Stimulated activated CD8-positive, alpha-beta memory T cell treated with anti-CD3 and anti-CD28 coated beads, Interleukin-15, amount 100 ng/mL, for 1 hour (primary cell): ENCODE data around the gene TLK2.

Experiments
- DNase-seq: peaks from one replicate; pipeline ENCODE4 v3.0.0-alpha.2; 2020; ENCODE audit warnings: low read depth

TLK2 gene

DNA sequence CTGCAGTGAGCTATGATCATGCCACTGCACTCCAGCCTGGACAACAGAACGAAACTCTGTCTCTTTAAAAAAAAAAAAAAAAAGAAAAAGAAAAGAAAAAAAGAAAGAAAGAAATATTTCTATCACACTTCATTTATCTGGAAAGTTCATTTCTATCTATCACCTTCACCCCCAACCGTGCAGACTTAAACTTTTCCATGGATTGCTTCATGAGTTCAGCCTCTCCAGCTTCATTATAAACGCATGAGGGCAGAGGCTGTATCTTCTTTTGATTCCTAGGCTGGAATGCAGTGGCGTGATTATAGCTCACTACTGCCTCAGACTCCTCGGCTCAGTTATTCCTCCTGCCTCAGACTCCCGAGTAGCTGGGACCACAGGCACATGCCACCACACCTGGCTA is 177.0 kb downstream of the TLK2 start:
- DNase-seq: no peak

DNA sequence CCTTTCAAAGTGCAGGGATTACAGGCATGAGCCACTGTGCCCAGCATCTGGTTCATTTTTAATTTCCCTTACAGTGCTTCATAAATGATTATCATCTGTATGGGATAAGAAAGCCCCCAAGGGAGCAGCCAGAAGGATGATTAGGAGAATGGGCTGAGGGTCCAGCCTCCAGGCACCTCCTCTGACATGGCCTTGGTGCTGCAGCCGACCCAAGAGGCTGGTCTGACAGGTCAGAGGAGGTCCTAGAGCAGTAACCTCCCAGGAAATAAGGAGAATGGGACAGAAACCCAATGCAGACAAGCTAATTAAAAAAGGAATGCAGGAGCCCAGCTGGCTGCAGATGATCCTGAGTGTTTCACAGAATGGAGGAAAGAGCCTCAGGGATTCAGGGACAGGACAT is 177.8 kb downstream of the TLK2 start:
- no peak for DNase-seq

DNA sequence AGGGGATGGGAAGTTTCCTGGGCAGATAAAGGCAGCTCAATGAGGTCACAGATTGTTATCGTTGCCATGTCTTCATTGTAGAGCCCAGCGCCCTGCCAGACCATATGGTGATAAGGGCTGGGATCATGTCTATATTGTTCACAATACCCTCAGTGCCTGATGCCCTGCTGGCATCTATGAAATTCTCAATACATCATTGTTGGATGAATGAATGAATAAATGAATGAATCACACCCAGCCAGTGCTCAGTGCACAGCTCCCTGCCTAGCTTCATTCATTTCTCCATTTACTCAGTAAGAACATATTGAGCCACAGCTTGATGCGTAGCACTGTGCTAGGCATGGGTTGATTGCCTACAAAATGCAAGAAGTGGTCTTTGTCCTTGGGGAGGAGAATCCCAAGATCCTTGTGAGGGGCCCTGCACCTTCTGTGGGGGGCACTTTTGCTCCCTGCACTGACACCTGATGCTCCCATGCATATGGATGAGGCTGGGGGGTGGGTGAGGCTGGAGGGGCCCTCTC is 178.6 kb downstream of the TLK2 start:
- DNase-seq: no peak

DNA sequence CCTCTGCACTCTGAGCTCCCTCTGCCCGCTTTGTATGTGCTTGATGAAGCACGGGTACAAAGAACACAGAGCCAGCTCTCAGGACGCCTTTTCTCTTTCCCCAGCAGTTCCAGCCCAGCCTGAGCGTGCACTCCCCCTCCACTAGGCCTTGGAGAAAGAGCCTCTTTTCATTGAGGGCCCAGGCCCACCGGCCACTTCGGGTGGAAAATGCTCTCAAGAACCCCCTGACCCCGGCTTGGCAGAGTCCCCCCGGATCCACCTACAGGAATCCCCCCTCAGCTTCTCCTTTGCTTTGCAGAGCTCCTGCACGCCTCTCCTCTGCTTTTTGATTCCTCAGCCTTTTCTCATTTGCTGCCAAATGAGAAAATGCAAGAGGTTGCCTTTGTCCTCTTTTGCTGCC is 179.1 kb downstream of the TLK2 start:
- no peak for DNase-seq

DNA sequence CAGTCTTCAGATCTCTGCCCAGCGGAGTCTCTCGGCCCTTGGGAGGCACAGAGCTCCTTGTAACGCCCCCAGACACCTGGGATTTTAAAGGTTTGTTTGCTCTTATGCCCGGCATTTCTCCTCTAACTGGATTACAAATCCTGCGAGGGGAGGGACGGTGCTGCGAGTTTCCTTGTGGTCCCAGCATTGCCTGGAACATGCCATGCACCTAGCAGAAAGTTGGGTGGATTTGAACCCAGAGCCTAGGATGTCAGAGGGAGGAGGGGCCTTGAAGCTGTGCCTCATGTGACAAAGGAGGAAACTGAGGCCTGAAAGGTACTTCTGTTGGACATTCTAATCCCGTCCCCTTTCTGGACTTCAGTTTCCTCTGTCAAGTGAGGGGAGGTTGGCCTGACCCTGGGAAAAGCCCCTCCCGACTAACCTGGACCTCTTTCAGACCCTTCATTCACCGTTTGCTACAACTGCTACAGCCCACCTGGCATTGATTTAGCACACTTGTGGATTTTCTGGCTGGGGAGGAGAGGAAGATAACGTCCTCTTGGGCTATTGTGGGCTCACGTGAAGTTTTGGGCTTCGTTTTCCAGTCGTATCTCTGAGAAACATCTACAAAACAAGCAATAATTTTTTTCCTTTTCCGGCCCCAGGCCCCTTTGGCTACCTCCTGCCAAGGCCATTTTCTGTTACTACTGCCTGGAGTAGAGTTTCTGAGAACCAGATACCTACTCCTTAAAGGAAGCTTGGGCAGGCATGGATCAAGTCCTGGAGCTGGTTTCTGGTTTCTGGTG is 179.7 kb downstream of the TLK2 start:
- DNase-seq: no peak

DNA sequence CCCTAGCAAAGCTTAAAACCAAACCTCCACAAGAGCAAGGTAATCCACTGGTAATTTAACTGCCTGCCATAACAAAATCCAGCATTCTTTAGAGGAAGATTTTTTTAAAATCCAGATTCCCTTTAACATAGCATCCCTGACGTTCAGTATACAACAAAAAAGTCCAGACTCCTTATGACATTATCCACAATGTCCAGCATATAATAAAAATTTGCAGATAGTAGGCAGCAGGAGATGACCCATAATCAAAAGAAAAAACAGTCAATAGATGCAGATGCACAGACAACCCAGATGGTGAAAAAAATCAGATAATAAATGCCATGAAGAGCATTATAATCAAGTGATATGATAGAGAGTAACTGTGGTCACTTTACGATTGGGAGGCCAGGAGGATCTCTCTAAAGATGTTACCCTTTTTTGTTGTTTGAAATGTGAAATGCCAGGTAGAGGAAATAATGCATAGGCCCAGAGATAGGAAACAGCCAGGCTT is 182.0 kb downstream of the TLK2 start:
- no peak for DNase-seq

DNA sequence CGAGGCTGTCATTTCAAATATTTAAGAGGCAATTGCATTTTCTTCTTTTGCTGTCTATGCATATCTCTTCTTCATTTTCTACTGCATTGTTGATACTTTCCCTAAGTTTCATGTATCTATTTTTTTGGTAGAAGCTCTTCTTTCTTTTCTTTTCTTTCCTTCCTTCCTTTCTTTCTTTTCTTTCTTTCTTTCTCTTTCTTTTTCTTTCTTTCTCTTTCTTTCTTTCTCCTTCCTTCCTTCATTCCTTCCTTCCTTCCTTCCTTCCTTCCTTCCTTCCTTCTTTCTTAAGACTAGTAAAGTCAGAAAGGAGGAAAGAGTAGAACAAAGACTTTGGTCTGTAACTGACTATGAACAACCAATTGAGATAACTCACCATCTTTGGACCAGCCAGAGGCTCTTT is 182.7 kb downstream of the TLK2 start:
- DNase-seq: no peak

DNA sequence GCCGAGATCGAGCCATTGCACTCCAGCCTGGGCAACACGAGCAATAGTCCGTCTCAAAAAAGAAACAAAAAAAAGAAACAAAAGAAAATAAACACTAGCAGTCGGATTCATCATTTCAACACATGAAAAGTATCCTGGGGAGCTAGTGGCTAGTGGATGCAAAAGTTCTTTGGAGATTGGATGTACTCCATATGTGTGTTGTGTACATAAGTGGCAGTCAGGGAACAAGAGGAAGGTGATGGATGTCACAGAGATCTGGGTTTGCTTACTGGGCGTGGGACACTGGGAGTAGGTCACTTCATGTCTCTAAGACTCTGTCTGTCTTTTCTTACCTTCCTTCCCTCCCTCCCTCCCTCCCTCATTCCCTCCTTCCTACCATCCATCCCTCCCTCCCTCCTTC is 184.2 kb downstream of the TLK2 start:
- DNase-seq: no peak
